DOHH2 (cell line): Measurements from ENCODE around the gene EIF4ENIF1.

ENCODE experiments used
- H3F3A ChIP-seq: fragments of 200-600 bp; sonication (generic), shearing (Covaris generic); 2 replicates; pipeline ENCODE4 v1.6.0; 2016; ENCODE audit warnings: antibody characterized with exemption, mild to moderate bottlenecking; ENCODE audit not compliant: control insufficient read depth, insufficient read depth
- H3K27ac ChIP-seq: fragments of 200-600 bp; sonication (generic); 2 replicates; pipeline ENCODE4 v1.5.1; 2014; ENCODE audit warnings: low read depth, mild to moderate bottlenecking, low read length, moderate library complexity
- H3K27me3 ChIP-seq: fragments of 200-600 bp; sonication (generic); 2 replicates; pipeline ENCODE4 v1.6.1; 2014; ENCODE audit warnings: mild to moderate bottlenecking, low read length, mixed read lengths; ENCODE audit not compliant: control insufficient read depth
- H3K36me3 ChIP-seq: fragments of 200-600 bp; sonication (generic); 2 replicates; pipeline ENCODE4 v1.6.1; 2014; ENCODE audit warnings: mild to moderate bottlenecking, low read length, moderate library complexity, mixed read lengths; ENCODE audit not compliant: control insufficient read depth
- H3K4me1 ChIP-seq: fragments of 200-600 bp; sonication (generic); 2 replicates; pipeline ENCODE4 v1.6.1; 2014; ENCODE audit warnings: mild to moderate bottlenecking, low read length, mixed read lengths; ENCODE audit not compliant: control insufficient read depth
- H3K4me2 ChIP-seq: fragments of 200-600 bp; sonication (generic); 2 replicates; pipeline ENCODE4 v1.6.0; 2014; ENCODE audit warnings: mild to moderate bottlenecking, low read length, moderate library complexity
- H3K4me3 ChIP-seq: fragments of 200-600 bp; sonication (generic); 2 replicates; pipeline ENCODE4 v1.5.1; 2014; ENCODE audit warnings: mild to moderate bottlenecking, low read length, mixed read lengths
- H3K79me2 ChIP-seq: fragments of 200-600 bp; sonication (generic); 2 replicates; pipeline ENCODE4 v1.6.1; 2014; ENCODE audit warnings: mild to moderate bottlenecking, low read length, mixed read lengths; ENCODE audit not compliant: control insufficient read depth
- H3K9me2 ChIP-seq: fragments of 200-600 bp; sonication (generic); replicated peaks from 2 replicates; pipeline ENCODE4 v1.6.1; 2014; ENCODE audit warnings: mild to moderate bottlenecking, low read length, mixed read lengths; ENCODE audit not compliant: control insufficient read depth
- H3K9me3 ChIP-seq: fragments of 200-600 bp; sonication (generic); 2 replicates; pipeline ENCODE4 v1.6.1; 2014; ENCODE audit warnings: antibody characterized with exemption, low read length, mixed read lengths; ENCODE audit not compliant: control insufficient read depth, insufficient read depth
- H4K20me1 ChIP-seq: fragments of 200-600 bp; sonication (generic); 2 replicates; pipeline ENCODE4 v1.6.0; 2014; ENCODE audit warnings: low read depth, mild to moderate bottlenecking, antibody characterized with exemption, low read length, moderate library complexity; ENCODE audit not compliant: control insufficient read depth, insufficient read depth
- EZH2phosphoT487 ChIP-seq: fragments of 200-600 bp; sonication (generic); IDR thresholded peaks from 2 replicates; pipeline ENCODE4 v1.6.1; 2017; ENCODE audit warnings: borderline replicate concordance, mild to moderate bottlenecking, antibody characterized with exemption, low read length, moderate library complexity, mixed read lengths
- TF ChIP-seq, protein P1 (sequence below): fragments of 200-600 bp; sonication (generic); IDR thresholded peaks from one replicate; pipeline ENCODE4 v1.5.1; 2014; ENCODE audit warnings: antibody characterized with exemption, mild to moderate bottlenecking, low read depth, low read length; ENCODE audit not compliant: poor library complexity, severe bottlenecking

Gene EIF4ENIF1

DNA sequence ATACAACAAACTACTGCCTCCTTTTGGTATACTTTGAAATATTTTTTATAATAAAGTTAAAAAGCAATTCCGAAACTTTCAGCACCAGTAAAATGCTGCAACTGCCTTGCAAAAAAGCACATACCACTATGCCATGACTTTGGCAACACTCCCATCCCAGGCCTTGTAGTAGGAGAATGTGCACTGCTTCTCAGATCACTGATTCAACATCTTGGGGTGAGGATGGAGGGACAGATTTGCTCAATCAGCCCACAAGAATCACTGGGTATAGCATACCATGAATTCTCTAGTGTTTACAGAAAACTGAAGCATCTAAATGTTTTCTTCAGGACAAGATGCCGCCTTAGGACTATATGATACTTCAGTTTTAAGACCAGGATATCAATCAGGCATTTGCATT lies 14.9 kb downstream of the EIF4ENIF1 start:
- TF ChIP-seq EZH2phosphoT487 = no peak
- TF ChIP-seq, protein P1, sequence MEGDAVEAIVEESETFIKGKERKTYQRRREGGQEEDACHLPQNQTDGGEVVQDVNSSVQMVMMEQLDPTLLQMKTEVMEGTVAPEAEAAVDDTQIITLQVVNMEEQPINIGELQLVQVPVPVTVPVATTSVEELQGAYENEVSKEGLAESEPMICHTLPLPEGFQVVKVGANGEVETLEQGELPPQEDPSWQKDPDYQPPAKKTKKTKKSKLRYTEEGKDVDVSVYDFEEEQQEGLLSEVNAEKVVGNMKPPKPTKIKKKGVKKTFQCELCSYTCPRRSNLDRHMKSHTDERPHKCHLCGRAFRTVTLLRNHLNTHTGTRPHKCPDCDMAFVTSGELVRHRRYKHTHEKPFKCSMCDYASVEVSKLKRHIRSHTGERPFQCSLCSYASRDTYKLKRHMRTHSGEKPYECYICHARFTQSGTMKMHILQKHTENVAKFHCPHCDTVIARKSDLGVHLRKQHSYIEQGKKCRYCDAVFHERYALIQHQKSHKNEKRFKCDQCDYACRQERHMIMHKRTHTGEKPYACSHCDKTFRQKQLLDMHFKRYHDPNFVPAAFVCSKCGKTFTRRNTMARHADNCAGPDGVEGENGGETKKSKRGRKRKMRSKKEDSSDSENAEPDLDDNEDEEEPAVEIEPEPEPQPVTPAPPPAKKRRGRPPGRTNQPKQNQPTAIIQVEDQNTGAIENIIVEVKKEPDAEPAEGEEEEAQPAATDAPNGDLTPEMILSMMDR = no peak
- no peak overlapping the region for H3K27ac ChIP-seq
- no peak overlapping the region for H3K4me2 ChIP-seq
- 0 out of 2 replicates have a peak, but pooled peaks cover 4% of the 10 kb centered on the region for H4K20me1 ChIP-seq
- H3K27me3 ChIP-seq = no peaks in the 10 kb centered on the region
- H3K4me3 ChIP-seq = no peak overlapping the region
- H3K79me2 ChIP-seq = peaks cover 70% of the 10 kb centered on the region
- H3K9me3 ChIP-seq = no peaks in the 10 kb centered on the region
- H3F3A ChIP-seq = peaks cover 6% of the 10 kb centered on the region; the same call in 1 of the 2 replicates
- H3K4me1 ChIP-seq = peaks cover 17% of the 10 kb centered on the region
- H3K9me2 ChIP-seq = no peaks in the 10 kb centered on the region
- H3K36me3 ChIP-seq = peaks cover 81% of the 10 kb centered on the region

DNA sequence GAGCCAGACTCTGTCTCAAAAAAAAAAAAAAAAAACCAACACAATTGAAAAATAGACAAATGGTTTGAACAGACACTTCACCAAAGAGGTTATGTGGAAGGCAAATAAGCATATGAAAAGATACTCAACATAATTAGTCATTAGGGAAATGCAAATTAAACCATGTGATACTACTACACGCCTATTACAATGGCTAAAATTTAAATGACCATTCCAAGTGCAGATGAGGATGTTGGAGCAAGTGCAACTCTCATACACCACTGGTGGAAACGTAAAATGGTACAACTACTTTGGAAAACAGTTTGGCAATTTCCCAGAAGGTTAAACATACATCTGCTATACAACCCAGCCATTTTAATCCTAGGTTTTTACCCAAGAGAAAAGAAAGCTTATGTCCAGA lies 24.3 kb downstream of the EIF4ENIF1 start:
- Histone ChIP-seq H3K36me3 (peaks cover 77% of the 10 kb centered on the region), H3K9me2 (no peaks in the 10 kb centered on the region), H3F3A (no peaks in the 10 kb centered on the region; the same call in 1 of the 2 replicates), H3K79me2 (peaks cover 34% of the 10 kb centered on the region), H4K20me1 (0 out of 2 replicates have a peak, but pooled peaks cover 3% of the 10 kb centered on the region), H3K27me3 (no peaks in the 10 kb centered on the region), H3K4me3 (no peak overlapping the region), H3K9me3 (no peaks in the 10 kb centered on the region), H3K4me1 (no peaks in the 10 kb centered on the region), H3K4me2 (no peak overlapping the region), H3K27ac (no peak overlapping the region)
- no peak for TF ChIP-seq EZH2phosphoT487
- TF ChIP-seq, protein P1 = no peak

DNA sequence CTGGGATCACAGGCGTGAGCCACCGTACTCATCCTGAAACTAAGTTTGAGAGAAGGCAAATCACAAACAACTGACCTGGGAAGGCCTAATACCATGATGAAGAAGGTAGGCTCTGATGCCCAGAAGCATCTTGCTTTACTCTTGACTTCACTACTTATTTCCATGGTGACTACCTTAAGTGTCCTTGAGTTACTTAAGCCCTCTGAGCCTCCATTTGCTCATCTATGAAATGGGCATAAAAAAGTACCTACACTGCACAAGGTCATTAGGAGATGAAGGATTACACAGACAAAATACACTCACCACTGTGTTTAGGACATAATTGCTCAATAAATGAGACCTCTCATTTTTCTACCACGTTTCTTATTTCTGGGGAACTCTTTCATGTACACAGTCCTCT lies 27.9 kb downstream of the EIF4ENIF1 start:
- Histone ChIP-seq H3K4me1 (no peaks in the 10 kb centered on the region), H3K36me3 (peaks cover 79% of the 10 kb centered on the region), H3K27me3 (no peaks in the 10 kb centered on the region), H3K9me2 (no peaks in the 10 kb centered on the region), H3K4me3 (no peak overlapping the region), H3K9me3 (no peaks in the 10 kb centered on the region), H3K27ac (no peak overlapping the region), H3K4me2 (no peak overlapping the region), H3F3A (no peaks in the 10 kb centered on the region), H3K79me2 (peaks cover 17% of the 10 kb centered on the region), H4K20me1 (0 out of 2 replicates have a peak, but pooled peaks cover 3% of the 10 kb centered on the region)
- TF ChIP-seq, protein P1 = no peak
- TF ChIP-seq EZH2phosphoT487 = no peak
